Measurements from ENCODE around the gene ST3GAL4. TPM values are rescaled to one million over a fixed set of nuclear protein-coding genes. Genes with fewer than 3 reads are reported as not detected.

Gene ST3GAL4
- total RNA-seq, 1 donor from 2014 or later: 39.2 TPM

DNA sequence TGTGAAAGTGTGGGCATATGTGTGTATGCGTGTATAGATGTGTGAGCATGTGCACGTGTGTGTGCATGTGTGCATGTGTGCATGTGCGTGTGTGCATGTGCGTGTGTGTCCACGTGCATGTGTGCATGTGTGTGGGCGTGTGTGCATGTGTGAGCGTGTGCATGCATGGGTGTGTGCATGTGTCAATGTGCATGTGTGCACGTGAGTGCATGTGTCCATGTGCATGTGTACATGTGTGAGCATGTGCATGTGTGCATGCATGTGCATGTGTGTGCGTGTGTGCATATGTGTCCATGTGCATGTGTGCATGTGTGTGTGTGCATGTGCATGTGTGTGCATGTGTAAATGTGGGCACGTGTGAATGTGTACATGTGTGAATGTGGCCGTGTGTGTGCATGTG, 95.3 kb downstream of the ST3GAL4 start:
- Histone ChIP-seq H3K27ac (no peak overlapping the region), H3K27me3 (no peaks in the 10 kb centered on the region), H3K4me1 (no peaks in the 10 kb centered on the region), H3K4me3 (no peak overlapping the region), H3K36me3 (no peaks in the 10 kb centered on the region), H3K9me3 (no peaks in the 10 kb centered on the region)
- no peak for ATAC-seq
- TF ChIP-seq, protein P1, sequence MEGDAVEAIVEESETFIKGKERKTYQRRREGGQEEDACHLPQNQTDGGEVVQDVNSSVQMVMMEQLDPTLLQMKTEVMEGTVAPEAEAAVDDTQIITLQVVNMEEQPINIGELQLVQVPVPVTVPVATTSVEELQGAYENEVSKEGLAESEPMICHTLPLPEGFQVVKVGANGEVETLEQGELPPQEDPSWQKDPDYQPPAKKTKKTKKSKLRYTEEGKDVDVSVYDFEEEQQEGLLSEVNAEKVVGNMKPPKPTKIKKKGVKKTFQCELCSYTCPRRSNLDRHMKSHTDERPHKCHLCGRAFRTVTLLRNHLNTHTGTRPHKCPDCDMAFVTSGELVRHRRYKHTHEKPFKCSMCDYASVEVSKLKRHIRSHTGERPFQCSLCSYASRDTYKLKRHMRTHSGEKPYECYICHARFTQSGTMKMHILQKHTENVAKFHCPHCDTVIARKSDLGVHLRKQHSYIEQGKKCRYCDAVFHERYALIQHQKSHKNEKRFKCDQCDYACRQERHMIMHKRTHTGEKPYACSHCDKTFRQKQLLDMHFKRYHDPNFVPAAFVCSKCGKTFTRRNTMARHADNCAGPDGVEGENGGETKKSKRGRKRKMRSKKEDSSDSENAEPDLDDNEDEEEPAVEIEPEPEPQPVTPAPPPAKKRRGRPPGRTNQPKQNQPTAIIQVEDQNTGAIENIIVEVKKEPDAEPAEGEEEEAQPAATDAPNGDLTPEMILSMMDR (IDR thresholded peaks at IDR 0.05): no peak
- intact Hi-C loops (cut with DNase I): no loop called here
- no peak for DNase-seq

DNA sequence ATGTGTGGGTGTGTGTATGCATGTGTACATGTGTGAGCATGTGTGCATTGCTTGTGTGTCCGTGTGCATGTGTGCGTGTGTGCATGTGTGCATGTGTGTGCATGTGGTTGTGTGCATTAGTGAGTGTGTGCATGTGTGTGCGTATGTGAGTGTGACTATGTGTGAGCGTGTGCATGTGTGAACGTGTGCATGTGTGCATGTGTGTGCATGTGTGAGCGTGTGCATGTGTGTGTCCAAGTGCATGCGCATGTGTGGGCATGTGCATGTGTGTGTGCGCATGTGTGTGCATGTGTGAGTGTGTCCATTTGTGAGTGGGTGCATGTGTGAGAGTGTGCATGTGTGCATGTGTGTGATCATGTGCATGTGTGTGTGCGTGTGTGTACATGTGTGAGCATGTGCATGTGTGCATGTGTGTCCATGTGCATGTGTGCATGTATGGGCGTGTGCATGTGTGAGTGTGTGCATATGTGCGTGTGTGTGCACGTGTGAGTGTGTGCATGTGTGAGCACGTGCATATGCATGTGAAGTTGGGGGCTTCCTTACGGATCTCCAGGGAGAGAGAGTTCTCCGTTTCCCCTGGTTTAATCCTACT, 95.8 kb downstream of the ST3GAL4 start:
- H3K4me1 ChIP-seq: no peaks in the 10 kb centered on the region
- TF ChIP-seq, protein P1 (IDR thresholded peaks at IDR 0.05): no peak
- no peak for DNase-seq
- no peaks in the 10 kb centered on the region for H3K36me3 ChIP-seq
- no peak for ATAC-seq
- intact Hi-C loops (cut with DNase I): no loop called here
- no peak overlapping the region for H3K4me3 ChIP-seq
- H3K27ac ChIP-seq: no peak overlapping the region
- H3K27me3 ChIP-seq: no peaks in the 10 kb centered on the region
- no peaks in the 10 kb centered on the region for H3K9me3 ChIP-seq

DNA sequence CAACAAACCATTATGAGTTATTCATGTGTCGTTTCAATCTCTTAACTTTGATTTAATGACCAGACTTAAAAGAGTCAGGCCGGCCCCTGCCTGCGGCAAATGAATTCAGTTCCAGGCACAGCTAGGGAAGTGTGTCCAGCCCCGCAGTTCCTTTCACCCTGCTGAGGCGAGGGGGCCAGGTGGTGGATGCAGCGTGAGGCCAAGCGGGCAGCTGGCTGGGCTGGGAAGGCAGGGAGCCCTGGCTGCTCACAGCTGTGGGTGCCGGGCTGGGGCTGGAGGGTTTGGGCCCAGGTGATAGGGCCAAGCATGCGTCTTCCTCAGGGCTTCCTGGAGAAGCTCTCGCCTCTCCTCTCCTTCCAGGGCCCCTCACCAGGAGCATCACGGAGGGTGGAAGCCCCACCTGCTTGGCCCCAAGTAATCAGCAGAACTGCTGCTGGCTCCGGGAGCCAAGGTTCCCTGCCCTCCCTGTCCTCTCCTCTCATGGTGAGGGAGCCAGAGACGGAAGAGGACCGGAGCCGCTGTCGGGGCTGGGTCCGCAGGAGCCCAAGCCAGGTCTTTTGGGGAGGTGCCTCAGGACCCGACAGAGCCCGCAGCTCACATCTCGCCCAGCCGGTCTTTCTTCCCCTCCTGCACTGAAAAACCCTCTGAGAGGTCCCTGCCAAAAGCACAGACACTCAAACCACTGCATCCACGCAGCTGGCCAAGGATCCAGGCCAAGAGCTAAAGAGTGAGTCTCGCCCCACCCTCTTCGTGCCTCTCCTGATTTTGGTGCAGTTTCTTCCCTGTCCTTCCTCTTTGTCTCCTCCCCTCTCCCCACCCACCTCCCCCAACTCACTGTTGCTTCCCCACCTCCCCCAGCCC, 97.0 kb downstream of the ST3GAL4 start:
- intact Hi-C loops (cut with DNase I): no loop called here
- Histone ChIP-seq H3K4me3 (no peak overlapping the region), H3K9me3 (no peaks in the 10 kb centered on the region), H3K4me1 (no peaks in the 10 kb centered on the region), H3K27ac (no peak overlapping the region), H3K27me3 (no peaks in the 10 kb centered on the region), H3K36me3 (no peaks in the 10 kb centered on the region)
- ATAC-seq (no peak), DNase-seq (no peak)
- TF ChIP-seq, protein P1 (IDR thresholded peaks at IDR 0.05): no peak

DNA sequence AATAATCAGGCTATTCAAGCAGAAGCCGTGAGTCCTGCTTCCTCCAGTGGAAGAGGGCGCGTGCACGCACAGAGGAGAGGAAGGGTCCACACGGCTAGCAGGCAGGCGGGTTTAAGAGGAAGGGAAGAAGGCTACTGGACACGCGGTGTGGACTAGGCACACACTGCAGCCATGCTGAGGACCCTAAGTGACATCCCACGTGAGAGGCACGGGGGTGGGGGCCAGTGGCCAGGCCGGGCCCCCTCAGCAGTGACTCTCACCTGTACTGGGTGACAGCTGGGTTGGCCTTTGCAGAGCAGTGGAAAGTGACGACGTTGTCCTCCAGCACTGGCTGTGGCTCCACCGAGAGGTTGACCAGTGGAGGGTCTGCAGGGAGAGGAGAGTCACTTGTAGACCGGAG, 100.6 kb downstream of the ST3GAL4 start:
- no peak overlapping the region for H3K27ac ChIP-seq
- TF ChIP-seq, protein P1 (IDR thresholded peaks at IDR 0.05): no peak
- no peaks in the 10 kb centered on the region for H3K4me1 ChIP-seq
- intact Hi-C loops (cut with DNase I): no loop called here
- no peaks in the 10 kb centered on the region for H3K36me3 ChIP-seq
- no peaks in the 10 kb centered on the region for H3K9me3 ChIP-seq
- H3K4me3 ChIP-seq: no peak overlapping the region
- DNase-seq (no peak), ATAC-seq (no peak)
- H3K27me3 ChIP-seq: no peaks in the 10 kb centered on the region

DNA sequence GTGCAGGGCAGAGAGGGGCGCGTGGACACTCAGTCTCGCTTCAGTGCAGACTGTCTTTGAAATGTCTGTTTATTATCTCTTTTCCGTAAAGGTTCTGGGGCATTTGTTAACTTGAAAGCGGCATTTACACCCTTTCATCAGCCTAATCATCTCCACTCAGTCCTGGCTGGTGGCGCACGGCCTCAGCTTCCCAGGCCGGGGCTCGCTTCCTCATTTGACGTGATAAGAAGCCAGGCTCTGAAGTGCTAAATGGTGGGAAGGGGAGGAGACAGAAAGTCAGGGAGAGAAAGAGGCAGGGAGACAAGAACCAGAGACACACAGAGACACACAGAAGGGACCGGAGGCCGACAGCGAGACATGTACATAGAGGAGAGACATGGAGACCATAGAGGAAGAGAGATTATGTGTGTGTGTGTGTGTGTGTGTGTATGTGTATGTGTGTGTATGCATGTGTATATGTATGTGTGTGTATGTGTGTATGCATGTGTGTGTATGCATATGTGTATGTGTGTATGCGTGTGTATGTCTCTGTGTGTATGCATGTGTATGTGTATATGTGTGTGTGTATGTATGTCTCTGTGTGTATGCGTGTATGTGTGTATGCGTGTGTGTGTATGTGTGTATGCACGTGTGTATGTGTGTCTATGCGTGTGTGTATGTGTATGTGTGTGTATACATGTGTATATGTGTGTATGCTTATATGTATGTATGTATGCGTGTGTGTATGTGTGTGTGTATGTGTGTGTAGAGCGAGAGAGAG, 101.5 kb downstream of the ST3GAL4 start:
- DNase-seq (no peak), ATAC-seq (no peak)
- Histone ChIP-seq H3K4me1 (no peaks in the 10 kb centered on the region), H3K4me3 (no peak overlapping the region), H3K9me3 (no peaks in the 10 kb centered on the region), H3K27me3 (no peaks in the 10 kb centered on the region), H3K36me3 (no peaks in the 10 kb centered on the region), H3K27ac (no peak overlapping the region)
- intact Hi-C loops (cut with DNase I): no loop called here
- TF ChIP-seq, protein P1 (IDR thresholded peaks at IDR 0.05): no peak

Measured in upper lobe of right lung (tissue), 1 donor.